Right atrium auricular region (tissue), 2 donors: ENCODE measurements around the gene SLC25A52. TPM values are rescaled to one million over a fixed set of nuclear protein-coding genes. Genes with fewer than 3 reads are reported as not detected.

Source experiments
- DNase-seq: peaks from one replicate; pipeline ENCODE4 v3.0.0-alpha.2; 2019; ENCODE audit warnings: low spot score
- H3K27ac ChIP-seq, 2 donors: fragments of 200-600 bp; sonication (generic); 1 replicate in 1 of 2; 2 replicates in 1 of 2; pipeline ENCODE4 v1.5.1; 2016 to 2019
- H3K27me3 ChIP-seq, 2 donors: fragments of 200-600 bp; sonication (generic); one replicate each; pipeline versions ENCODE4 v1.5.1 to v1.6.0; 2017 to 2019
- H3K36me3 ChIP-seq: fragments of 200-600 bp; sonication (generic); one replicate; pipeline ENCODE4 v1.5.1; 2016
- H3K4me1 ChIP-seq, 2 donors: fragments of 200-600 bp; sonication (generic); one replicate each; pipeline versions ENCODE4 v1.5.1 to v1.6.0; 2017 to 2019
- H3K4me3 ChIP-seq, 2 donors: fragments of 200-600 bp; sonication (generic); 1 replicate in 1 of 2; 2 replicates in 1 of 2; pipeline ENCODE4 v1.5.1; 2017 to 2019; ENCODE audit warnings: mild to moderate bottlenecking in 1 of 2, moderate library complexity in 1 of 2
- H3K9me3 ChIP-seq, 2 donors: fragments of 200-600 bp; sonication (generic); one replicate each; pipeline ENCODE4 v1.5.1; 2019
- total RNA-seq, 2 donors: library from RNA; depleted of rRNA; stranded (reverse); fragments of >200 nt; gene quantifications; one replicate each; pipeline ENCODE4 v1.1.0, GENCODE V29; 2016
- TF ChIP-seq, protein P1 (sequence below), 2 donors: fragments of 200-600 bp; sonication (generic); IDR thresholded peaks; one replicate each; pipeline ENCODE4 v1.5.1; 2019; ENCODE audit warnings: antibody characterized with exemption in 2 of 2

Gene SLC25A52
- total RNA-seq, 2 donors from 2014 or later = not detected

DNA sequence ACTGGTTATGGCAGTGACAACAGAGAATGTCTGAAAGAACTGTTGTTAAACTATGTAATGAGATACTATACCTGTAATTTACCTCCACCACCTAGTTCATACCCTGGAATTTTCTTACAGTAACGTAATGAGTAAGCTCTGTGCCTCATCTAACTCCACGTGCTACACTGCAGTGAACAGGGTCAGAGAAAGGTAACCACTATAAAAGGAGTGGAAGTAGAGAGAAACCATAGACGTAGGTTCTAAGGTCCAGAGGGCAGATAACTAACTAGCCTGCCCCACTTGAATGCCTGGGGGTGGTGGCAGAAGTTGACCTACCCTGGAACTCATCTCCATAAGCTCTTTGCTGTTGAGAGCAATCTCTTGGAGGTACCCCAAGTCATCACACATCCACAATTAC is 44.3 kb downstream of the SLC25A52 start:
- H3K4me3 ChIP-seq = no peak overlapping the region
- H3K9me3 ChIP-seq = no peaks in the 10 kb centered on the region
- H3K27me3 ChIP-seq = no peaks in the 10 kb centered on the region
- no peak overlapping the region for H3K27ac ChIP-seq
- H3K36me3 ChIP-seq = no peaks in the 10 kb centered on the region
- TF ChIP-seq, protein P1, sequence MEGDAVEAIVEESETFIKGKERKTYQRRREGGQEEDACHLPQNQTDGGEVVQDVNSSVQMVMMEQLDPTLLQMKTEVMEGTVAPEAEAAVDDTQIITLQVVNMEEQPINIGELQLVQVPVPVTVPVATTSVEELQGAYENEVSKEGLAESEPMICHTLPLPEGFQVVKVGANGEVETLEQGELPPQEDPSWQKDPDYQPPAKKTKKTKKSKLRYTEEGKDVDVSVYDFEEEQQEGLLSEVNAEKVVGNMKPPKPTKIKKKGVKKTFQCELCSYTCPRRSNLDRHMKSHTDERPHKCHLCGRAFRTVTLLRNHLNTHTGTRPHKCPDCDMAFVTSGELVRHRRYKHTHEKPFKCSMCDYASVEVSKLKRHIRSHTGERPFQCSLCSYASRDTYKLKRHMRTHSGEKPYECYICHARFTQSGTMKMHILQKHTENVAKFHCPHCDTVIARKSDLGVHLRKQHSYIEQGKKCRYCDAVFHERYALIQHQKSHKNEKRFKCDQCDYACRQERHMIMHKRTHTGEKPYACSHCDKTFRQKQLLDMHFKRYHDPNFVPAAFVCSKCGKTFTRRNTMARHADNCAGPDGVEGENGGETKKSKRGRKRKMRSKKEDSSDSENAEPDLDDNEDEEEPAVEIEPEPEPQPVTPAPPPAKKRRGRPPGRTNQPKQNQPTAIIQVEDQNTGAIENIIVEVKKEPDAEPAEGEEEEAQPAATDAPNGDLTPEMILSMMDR (IDR thresholded peaks at IDR 0.05) = no peak
- H3K4me1 ChIP-seq = no peaks in the 10 kb centered on the region
- no peak for DNase-seq

DNA sequence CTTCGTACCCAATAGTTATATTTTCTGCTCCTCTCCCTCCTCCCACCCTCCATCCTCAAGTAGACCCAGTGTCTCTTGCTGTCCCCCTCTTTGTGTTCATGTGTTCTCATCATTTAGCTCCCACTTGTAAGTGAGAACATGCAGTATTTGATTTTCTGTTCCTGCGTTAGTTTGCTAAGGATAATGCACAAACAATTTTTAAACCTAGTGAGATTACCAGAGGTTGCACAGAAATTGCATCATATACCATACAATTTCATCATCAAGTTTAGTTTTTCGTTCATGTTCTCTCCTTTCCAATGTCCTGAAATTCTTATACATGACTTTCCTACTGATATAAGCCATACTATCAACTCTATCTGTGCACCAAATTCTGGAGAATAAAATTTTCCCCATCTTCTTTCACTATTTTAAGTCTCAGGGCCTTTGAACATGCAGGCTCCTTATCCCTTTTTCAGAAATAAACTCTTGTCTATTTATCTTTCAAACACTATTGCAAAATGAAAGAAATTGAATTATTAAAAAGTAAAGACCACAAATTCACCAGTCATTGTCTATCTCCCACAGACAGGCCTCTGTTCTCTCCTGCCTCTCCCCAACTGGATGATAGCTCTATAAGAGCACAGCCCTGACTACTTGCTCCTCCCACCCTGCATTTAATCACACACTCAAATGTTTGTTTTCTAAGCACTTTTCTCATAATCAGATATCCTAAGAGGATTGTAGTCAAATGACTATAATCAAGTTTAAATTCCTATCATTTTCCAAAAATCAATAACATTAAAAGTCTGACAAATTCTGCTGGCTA is 49.1 kb downstream of the SLC25A52 start:
- TF ChIP-seq, protein P1 (IDR thresholded peaks at IDR 0.05) = no peak
- Histone ChIP-seq H3K27ac (no peak overlapping the region), H3K36me3 (no peaks in the 10 kb centered on the region), H3K9me3 (no peaks in the 10 kb centered on the region), H3K27me3 (no peaks in the 10 kb centered on the region), H3K4me1 (no peaks in the 10 kb centered on the region), H3K4me3 (no peak overlapping the region)
- no peak for DNase-seq

DNA sequence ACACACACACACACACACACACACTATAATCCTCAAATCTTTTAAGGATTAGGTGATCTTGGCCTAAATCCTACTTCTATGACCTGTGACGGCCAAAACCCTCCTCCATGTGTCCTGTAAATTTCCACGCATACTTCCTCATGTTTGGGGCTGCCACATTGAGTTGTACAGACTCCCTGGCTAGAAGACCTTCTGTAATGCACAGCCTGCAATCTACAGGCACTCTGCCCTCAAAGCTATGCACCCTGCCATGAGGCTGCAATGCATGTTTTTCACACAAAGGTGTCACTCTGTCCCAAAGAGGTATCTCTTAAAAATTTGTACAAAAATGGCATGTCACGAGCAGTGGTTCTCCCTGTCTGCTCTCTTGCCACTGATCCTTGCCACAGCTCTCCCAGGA is 49.9 kb downstream of the SLC25A52 start:
- H3K27ac ChIP-seq = no peak overlapping the region
- DNase-seq = no peak
- no peaks in the 10 kb centered on the region for H3K36me3 ChIP-seq
- H3K4me3 ChIP-seq = no peak overlapping the region
- TF ChIP-seq, protein P1 (IDR thresholded peaks at IDR 0.05) = no peak
- H3K9me3 ChIP-seq = no peaks in the 10 kb centered on the region
- no peaks in the 10 kb centered on the region for H3K4me1 ChIP-seq
- no peaks in the 10 kb centered on the region for H3K27me3 ChIP-seq

Other genes starting within 250 kb of the SLC25A52 start
- not detected for gene TTR, start 169.0 kb downstream of the SLC25A52 start, total RNA-seq
- gene B4GALT6, start 76.3 kb downstream of the SLC25A52 start, total RNA-seq = 1 to 10 TPM; 3.4 to 5.6 TPM
- gene TRAPPC8, start 182.2 kb upstream of the SLC25A52 start, total RNA-seq = 10 to 100 TPM; 27.2 to 33.8 TPM